Measurements from ENCODE around the gene INKA1. TPM values are rescaled to one million over a fixed set of nuclear protein-coding genes. Genes with fewer than 3 reads are reported as not detected.
"Not testable (repeated sequence)": the region's sequence is repeated elsewhere in the genome, so short reads cannot be mapped to it uniquely, and the experiment has no call there.

Gene INKA1
- total RNA-seq: 3.1 TPM
- long read RNA-seq, partial matches to known transcripts: 0 of 3 reads
- long read RNA-seq, other reads (novel, unspliced or antisense): 3 of 3 reads

DNA sequence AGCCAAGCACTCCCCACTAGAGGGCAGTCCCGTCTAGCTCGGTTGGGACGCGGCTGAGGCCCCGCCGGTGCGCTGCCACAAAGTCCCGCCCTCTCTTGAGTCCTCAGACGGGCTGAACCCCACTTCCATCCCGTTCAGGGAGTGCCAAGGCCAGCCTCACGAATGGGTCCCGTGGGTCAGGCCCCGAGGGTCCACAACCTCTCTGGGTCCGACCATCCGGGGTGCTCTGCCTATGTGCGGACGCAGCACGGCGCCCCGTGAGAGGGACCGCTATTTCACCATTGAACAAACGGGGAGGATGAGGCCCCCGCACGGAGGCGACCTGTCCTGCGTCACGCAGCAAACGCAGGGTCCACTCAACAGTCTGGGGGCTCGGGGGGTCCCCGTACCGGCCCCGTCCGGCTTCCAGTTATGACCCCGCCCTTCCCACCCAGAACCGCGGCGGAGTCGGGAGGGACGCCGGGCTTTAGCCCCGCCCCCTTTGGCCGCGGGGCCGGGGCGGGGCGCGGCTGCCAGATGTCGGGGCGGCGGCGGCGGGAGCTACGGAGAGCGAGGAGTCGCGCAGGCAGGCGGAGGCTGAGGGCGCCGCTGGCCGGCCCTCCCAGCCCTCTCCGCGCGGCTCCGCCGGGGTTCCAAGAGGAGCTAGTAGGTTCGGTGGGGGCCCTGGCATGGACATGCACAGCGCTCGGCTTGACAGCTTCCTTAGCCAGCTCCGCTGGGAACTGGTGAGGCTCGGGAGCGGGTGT is at the start of gene INKA1:
Gene INKA1 (plus strand): TSS at position 543 of the 746 bp plus-strand sequence. CDS start 132 bp downstream, at position 675.
- intact Hi-C loops (cut with DNase I): loop anchor here (1.0 to 5.0 kb wide), 3 partner anchors 36 to 284 kb away; partner anchors contain the start of gene RBM5
- DNase-seq (ENCODE audit: missing footprints) (peak; percentile 95), ATAC-seq (peak; percentile 84)

DNA sequence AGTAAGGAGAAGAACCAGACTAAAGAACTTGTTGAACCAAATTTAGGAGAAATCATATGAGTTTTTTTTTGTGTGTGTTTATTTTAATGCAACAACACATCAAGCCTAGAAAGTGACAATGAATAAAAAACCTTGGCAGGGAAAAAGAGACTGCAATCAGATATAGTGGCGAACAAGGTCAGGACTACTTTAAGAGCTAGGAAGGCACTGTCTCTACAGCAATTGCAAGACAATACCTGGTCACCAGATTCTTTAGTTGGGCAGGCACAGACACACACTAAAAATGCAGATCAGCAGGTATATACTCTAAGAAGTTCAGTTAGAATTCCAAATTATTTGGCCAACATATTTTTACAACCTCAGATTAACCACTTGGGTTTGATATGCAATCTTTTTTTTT is 48.5 kb upstream of the INKA1 start:
- no peak for DNase-seq (ENCODE audit: missing footprints)
- intact Hi-C loops (cut with DNase I): no loop called here
- ATAC-seq: no peak

DNA sequence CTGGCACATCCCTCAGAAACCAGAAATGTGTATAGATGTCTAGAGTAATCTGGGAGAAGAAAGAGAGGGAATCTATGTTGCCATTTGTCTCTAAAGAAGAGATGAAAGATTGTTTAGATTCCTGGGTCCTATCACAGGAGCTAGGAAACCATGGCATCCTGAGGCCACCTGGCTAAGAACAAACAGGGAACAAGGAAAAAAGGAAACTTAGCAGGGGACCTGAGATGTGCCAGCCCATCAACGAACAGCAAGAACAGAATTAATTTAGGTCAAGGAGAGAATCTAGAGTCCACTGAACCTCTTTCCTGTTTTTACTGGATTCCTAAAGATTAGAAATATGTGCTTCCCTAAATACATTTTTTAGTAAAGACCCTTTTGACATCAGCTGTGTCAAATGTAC is 47.0 kb upstream of the INKA1 start:
- DNase-seq (ENCODE audit: missing footprints) (no peak), ATAC-seq (no peak)
- intact Hi-C loops (cut with DNase I): no loop called here

DNA sequence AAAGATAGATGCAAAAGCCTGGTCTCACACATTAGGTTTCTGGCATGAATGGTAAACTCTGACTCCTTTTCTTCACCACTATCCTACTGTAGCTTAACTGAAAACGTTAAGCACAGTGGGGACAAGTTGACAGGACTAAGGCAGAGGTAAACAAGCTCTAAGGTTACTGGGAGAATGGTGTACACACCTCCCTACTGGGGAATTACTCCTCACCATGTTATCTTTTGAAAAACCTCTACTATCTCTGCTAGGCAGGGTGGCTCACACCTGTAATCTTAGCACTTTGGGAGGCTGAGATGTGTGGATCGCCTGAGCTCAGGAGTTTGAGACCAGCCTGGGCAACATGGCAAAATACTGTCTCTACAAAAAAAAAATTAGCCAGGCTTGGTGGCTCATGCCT is 45.9 kb upstream of the INKA1 start:
- DNase-seq (ENCODE audit: missing footprints): no peak
- ATAC-seq: no peak
- intact Hi-C loops (cut with DNase I): no loop called here

DNA sequence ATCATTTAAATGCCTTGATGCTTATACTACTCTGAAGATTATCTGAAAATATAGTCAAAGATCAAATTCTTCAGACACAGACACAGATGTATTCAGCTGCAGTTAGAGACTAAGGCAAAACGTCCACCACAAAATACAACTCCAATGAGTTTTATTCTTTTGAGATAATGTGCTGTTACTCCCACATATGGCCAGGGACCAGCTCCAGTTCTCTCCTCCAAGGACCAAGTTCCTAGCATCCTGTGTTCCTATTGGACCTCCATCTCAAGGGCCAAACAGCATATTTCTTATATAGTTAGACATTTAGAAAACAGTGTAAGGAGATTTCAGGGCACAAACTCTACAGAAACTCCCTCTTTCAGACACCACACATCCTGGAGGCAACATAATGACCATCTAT is 43.8 kb upstream of the INKA1 start:
- no peak for DNase-seq (ENCODE audit: missing footprints)
- intact Hi-C loops (cut with DNase I): no loop called here
- no peak for ATAC-seq

- no peak for ATAC-seq
- intact Hi-C loops (cut with DNase I): no loop called here
- DNase-seq (ENCODE audit: missing footprints): no peak
Measured at GRCh38 chr3:49761661-49762060, 41.4 kb upstream of the INKA1 start.

DNA sequence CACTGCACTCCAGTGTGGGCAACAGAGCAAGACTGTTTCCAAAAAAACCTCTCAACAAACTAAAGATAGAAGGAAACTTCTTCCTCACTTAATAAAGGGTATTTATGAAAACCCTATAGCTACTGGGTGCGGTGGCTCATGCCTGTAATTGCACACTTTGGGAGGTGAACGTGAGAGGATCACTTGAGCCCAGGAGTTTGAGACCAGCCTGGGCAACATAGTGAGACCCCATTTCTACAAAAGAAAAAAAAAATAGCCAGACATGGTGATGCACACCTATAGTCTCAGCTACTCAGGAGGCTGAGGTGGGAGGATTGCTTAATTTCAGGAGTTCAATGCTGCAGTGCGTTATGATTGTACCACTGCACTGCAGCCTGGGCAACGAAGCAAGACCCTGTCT is 39.1 kb upstream of the INKA1 start:
- DNase-seq (ENCODE audit: missing footprints) (no peak), ATAC-seq (no peak)

DNA sequence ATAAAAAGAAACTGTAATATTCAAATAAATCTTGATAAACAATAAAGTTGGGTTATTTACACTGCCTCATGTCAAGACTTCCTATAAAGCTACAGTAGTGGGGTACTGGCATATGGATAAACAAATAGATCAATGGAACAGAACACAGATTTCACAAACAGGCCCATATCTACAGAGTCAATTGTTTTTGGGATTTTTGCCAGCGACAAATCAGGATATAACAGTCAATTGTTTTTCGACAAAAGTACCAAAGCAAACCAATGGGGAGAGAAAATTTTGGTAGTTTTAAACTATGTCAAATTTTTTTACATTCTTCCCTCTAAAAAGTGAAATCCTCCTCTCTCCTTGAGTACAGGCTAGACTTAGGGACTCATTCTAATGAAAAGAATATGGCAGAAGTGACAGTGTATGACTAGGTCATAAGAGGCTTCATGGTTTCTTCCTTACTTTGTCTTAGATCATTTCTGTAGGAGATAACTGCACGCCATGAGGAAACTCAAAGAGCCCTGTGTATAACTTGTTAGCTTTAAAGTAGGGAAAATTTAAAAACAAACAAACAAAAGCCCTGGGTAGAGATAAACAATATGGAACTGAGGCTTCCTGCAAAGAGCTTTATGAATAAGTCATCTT is 33.7 kb upstream of the INKA1 start:
- ATAC-seq: no peak
- DNase-seq (ENCODE audit: missing footprints): no peak
- intact Hi-C loops (cut with DNase I): no loop called here

More for the DNA sequence above, 39.1 kb upstream of the INKA1 start:
- intact Hi-C loops (cut with DNase I): no loop called here

GRCh38 chr3:49769926-49770325 is 33.1 kb upstream of the INKA1 start:
- ATAC-seq: no peak
- no peak for DNase-seq (ENCODE audit: missing footprints)
- intact Hi-C loops (cut with DNase I): no loop called here

DNA sequence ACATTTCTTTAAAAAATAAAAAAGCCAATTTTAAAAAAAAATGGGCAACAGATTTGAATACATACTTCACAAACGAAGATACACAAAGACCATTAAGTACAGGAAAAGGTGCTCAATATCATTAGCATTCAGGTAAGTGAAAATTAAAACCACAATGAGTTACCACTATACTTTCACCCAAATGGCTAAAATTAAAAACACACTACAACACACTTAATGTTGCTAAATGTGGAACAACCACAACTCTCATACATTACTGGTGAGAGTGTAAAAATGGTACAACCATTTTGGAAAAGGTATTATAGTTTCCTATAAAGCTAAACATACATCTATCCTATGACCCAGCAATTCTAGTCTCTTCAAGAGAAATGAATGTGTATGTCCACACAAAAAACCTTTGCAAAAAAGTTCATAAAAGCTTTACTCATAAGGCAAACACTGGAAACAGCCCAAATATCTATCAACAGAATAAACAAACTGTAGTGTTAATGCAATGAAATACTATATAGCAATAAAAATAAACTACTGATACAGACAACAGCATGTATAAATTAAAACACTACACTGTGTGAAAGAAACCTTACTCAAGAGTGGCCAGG is 31.6 kb upstream of the INKA1 start:
- ATAC-seq (no peak), DNase-seq (ENCODE audit: missing footprints) (no peak)
- intact Hi-C loops (cut with DNase I): no loop called here

DNA sequence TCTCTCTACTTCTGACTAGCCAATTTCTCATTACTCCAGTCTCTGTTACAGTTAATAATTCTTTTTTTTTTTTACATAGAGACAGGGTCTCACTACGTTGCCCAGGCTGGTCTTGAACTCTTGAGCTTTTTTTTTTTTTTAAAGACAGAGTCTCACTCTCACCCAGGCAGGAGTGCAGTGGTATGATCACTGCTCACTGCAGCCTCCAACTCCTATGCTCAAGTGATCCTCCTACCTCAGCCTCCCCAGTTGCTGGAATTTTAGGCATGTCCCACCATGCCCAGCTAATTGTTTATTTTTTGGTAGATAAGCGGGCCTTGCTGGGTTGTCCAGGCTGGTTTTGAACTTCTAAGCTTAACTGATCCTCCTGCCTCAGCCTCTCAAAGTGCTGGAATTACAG is 30.4 kb upstream of the INKA1 start:
- ATAC-seq (no peak), DNase-seq (ENCODE audit: missing footprints) (no peak)
- intact Hi-C loops (cut with DNase I): no loop called here

- intact Hi-C loops (cut with DNase I): no loop called here
- ATAC-seq: no peak
- no peak for DNase-seq (ENCODE audit: missing footprints)
Measured at GRCh38 chr3:49775538-49775937, 27.5 kb upstream of the INKA1 start.

GRCh38 chr3:49776101-49776500 is 27.0 kb upstream of the INKA1 start:
- not testable (repeated sequence) for DNase-seq (ENCODE audit: missing footprints)

GRCh38 chr3:49779358-49780079 is 23.5 kb upstream of the INKA1 start:
- no peak for ATAC-seq
- intact Hi-C loops (cut with DNase I): no loop called here

More at GRCh38 chr3:49776101-49776500, 27.0 kb upstream of the INKA1 start:
- intact Hi-C loops (cut with DNase I); ATAC-seq: not testable (repeated sequence)

DNA sequence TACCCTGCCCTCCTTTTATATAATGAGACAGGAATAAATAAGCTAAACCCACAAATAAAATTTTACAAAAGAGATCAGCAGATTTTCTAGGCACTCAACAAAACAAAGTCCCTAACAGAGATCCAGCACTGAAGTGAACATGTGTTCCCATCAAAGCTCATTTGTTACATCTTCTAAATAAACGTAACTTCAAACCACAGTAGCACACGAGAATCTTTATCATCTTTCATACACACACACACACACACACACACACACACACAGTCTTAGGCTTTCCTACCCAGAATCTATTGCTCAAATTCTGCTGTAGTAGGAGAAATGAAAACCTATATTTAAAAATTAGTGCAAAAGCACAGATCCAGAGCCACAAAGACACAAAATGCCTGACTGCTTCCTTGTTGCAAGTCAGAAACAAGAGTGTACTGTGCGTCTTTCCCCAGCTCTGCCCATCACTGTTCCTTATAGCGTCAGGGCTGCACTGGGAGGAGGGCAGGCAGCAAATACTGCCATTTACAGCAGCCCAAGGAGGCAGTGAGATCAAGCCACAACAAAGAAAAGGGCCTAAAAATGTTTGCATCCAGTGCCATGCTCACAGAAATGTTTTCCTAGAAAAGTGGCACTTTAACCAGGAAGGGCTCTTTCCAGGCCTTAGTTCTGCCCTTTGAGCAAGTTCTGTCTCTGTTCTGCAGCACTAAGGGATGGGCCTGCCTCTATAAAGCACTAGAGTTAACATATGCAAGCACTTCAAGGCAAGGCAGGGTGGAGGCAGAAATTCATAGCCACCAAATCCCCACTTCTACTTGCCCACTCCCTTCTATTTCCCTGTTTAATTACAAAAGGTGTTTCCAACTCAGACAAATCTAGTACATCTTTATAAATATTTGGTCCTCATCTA is 22.7 kb upstream of the INKA1 start:
- no peak for ATAC-seq
- intact Hi-C loops (cut with DNase I): no loop called here

More at GRCh38 chr3:49779358-49780079, 23.5 kb upstream of the INKA1 start:
- DNase-seq (ENCODE audit: missing footprints): no peak

DNA sequence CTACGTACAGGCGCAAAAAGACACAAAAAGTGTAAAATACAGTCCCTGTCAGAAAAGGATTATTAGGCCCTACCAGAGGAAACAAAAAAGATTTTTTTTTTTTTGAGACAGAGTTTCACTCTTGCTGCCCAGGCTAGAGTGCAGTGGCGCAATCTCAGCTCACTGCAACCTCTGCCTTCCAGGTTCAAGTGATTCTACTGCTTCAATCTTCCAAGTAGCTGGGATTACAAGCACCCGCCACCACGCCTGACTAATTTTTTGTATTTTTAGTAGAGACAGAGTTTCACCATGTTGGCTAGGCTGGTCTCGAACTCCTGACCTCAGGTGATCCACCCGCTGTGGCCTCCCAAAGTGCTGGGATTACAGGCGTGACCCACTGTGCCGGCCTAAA is 22.1 kb upstream of the INKA1 start:
- DNase-seq (ENCODE audit: missing footprints); ATAC-seq; intact Hi-C loops (cut with DNase I): not testable (repeated sequence)

More for the DNA sequence above, 22.7 kb upstream of the INKA1 start:
- no peak for DNase-seq (ENCODE audit: missing footprints)

GRCh38 chr3:49781415-49782199 is 21.5 kb upstream of the INKA1 start:
- ATAC-seq: no peak
- no peak for DNase-seq (ENCODE audit: missing footprints)
- intact Hi-C loops (cut with DNase I): no loop called here

Measured in Right ventricle myocardium inferior (tissue), 1 donor.